HuH-7 (cell line): Measurements from ENCODE around the gene MTPN.

Experiments used
- DNase-seq: peaks from one replicate; pipeline ENCODE4 v3.0.0; 2011; ENCODE audit warnings: low spot score

The MTPN gene

GRCh38 chr7:135956393-135956792 lies 20.8 kb downstream of the MTPN start:
- no peak for DNase-seq

GRCh38 chr7:135950972-135951371 lies 26.2 kb downstream of the MTPN start:
- DNase-seq: no peak

- DNase-seq: no peak
Measured at GRCh38 chr7:135950429-135950828, 26.7 kb downstream of the MTPN start.

GRCh38 chr7:135946289-135947055 lies 30.7 kb downstream of the MTPN start:
- DNase-seq: no peak

- no peak for DNase-seq
Measured at GRCh38 chr7:135944753-135945152, 32.4 kb downstream of the MTPN start.

GRCh38 chr7:135943134-135943879 lies 33.9 kb downstream of the MTPN start:
- no peak for DNase-seq

- DNase-seq: no peak
Measured at GRCh38 chr7:135942614-135943013, 34.5 kb downstream of the MTPN start.

GRCh38 chr7:135940077-135941075 lies 36.8 kb downstream of the MTPN start:
- DNase-seq: no peak

GRCh38 chr7:135939261-135939812 lies 37.8 kb downstream of the MTPN start:
- DNase-seq: no peak

- no peak for DNase-seq
Measured at GRCh38 chr7:135938563-135938962, 38.6 kb downstream of the MTPN start.

GRCh38 chr7:135938086-135938485 lies 39.1 kb downstream of the MTPN start:
- DNase-seq: no peak

- DNase-seq: no peak
Measured at GRCh38 chr7:135936497-135937217, 40.5 kb downstream of the MTPN start.

- no peak for DNase-seq
Measured at GRCh38 chr7:135934651-135935050, 42.5 kb downstream of the MTPN start.

- no peak for DNase-seq
Measured at GRCh38 chr7:135933509-135934188, 43.5 kb downstream of the MTPN start.

GRCh38 chr7:135932131-135932530 lies 45.0 kb downstream of the MTPN start:
- no peak for DNase-seq

- no peak for DNase-seq
Measured at GRCh38 chr7:135930565-135931461, 46.3 kb downstream of the MTPN start.

GRCh38 chr7:135929722-135930141 lies 47.4 kb downstream of the MTPN start:
- DNase-seq: no peak

GRCh38 chr7:135929249-135929648 lies 47.9 kb downstream of the MTPN start:
- DNase-seq: no peak

GRCh38 chr7:135928136-135928535 lies 49.0 kb downstream of the MTPN start:
- DNase-seq: no peak

- DNase-seq: no peak
Measured at GRCh38 chr7:135925210-135925609, 51.9 kb downstream of the MTPN start.
